ENCODE results near the gene THAP3.

GRCh38 chr1:6612641-6613360 lies 11.9 kb upstream of the THAP3 start:
- no peak for TF ChIP-seq CTCF (IDR thresholded peaks at IDR 0.05)
- no peak for TF ChIP-seq EZH2 (IDR thresholded peaks at IDR 0.05; ENCODE audit: borderline replicate concordance, insufficient read depth, low read depth, low read length, poor library complexity, severe bottlenecking)
